HG03066 (cell line): Measurements from ENCODE around the gene ZNF474.

Experiments used
- ATAC-seq: cut with Tn5 transposase; IDR thresholded peaks from one replicate; pipeline ENCODE4 v1.9.1; 2021; ENCODE audit warnings: low read depth; ENCODE audit not compliant: unreplicated experiment

The ZNF474 gene

DNA sequence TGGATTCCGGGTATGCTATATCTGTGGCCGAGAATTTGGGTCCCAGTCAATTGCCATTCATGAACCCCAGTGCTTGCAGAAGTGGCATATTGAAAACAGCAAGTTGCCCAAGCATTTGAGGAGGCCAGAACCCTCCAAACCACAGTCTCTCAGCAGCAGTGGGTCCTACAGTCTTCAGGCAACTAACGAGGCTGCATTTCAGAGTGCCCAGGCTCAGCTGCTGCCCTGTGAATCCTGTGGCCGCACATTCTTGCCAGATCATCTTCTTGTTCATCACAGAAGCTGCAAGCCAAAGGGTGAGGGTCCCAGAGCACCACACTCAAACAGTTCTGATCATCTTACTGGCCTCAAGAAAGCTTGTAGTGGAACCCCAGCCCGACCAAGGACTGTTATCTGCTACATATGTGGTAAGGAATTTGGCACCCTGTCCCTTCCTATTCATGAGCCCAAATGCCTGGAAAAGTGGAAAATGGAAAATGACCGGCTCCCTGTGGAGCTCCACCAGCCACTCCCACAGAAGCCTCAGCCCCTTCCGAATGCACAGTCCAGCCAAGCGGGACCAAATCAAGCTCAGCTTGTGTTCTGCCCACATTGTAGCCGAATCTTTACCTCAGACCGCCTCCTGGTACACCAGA, 23.0 kb downstream of the ZNF474 start:
- no peak for ATAC-seq

DNA sequence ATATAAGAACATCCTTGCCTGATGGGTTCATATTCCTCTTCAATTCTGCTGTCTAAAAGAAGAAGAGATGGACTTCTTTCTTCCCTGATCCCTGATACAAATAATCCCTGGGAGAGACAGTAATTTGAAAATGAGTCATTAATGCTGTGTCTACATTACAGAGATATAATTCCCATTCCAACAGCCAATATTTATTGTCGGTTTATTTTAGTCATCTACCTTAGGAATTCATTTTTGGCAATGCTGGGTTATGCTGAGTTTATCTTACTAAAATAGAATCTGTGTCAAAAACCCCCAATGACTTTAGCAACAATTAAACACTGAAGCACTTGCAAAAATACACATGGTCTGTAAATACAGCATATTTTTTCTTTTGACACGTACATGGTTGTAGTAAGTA, 23.9 kb downstream of the ZNF474 start:
- no peak for ATAC-seq

DNA sequence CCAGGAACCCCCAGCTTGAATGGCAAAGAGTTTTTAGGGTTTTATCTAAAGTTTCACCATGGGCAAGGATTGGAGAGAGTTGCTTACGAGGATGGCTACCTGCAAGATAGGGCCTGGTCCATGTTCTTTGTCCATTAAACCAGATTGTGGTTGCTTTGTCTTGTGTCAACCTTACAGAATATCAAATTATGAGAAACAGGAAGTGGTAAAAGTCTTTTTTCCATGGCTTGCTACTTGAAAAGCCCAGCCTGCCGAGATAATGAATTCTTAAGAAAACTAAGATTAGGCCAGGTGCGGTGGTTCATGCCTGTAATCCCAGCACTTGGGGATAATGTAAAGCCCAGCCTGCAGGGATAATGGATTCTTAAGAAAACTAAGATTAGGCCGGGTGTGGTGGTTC, 24.4 kb downstream of the ZNF474 start:
- no peak for ATAC-seq

DNA sequence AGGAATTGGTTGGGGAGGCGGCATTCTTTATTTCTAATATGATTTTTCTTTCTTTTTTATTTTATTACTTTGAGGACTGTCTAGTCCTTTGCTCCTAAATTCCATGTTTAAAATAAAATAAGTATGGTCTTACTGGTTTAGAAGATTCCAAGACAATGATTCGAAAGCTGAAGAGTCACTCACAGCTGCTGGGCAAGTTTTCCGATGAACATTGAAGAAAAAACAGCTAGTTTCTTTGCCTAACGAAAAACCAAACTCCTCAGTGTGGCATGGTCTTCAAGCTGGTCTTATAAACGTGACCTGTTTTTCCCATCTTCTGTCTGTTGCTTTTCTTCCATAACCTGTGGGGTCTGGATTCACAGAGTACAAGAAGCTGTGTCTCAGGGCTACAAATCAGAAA, 25.1 kb downstream of the ZNF474 start:
- no peak for ATAC-seq

DNA sequence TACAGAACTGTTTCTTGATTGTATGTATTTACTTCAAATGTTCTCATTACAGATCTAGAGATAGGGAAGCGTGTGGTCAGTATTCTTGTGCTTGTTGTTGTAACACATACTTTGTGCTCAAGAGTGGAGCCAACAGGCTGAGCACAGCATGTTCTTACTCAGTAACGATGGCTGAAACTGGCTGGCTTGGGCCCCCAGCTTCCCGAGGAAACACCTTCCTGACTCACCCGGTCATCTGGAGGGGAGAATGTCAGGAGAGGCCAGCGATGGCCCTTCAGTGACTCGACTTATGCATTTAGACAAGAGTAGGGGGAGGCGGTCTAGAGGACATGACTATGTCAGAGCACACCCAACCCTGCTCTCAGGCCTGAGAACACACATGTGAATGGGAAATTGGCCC, 25.6 kb downstream of the ZNF474 start:
- ATAC-seq = no peak

DNA sequence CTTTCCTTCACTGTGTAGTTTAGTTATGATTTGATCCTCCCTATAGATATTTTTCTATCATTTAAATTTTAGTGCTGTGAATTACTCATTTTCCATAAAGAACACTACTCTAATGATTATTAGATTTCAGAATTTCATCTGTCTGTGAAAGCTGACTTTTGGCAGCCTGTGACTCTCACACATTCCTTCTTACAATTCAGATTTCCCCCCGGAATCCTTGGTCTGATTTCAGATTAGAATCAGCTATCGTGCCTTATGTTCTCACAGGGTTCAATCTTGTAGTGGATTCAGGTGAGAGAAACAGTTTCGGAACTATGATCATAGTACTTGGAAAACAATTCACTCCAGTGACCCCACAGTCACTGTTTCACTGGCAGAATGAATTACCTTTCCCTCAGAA, 26.2 kb downstream of the ZNF474 start:
- no peak for ATAC-seq

DNA sequence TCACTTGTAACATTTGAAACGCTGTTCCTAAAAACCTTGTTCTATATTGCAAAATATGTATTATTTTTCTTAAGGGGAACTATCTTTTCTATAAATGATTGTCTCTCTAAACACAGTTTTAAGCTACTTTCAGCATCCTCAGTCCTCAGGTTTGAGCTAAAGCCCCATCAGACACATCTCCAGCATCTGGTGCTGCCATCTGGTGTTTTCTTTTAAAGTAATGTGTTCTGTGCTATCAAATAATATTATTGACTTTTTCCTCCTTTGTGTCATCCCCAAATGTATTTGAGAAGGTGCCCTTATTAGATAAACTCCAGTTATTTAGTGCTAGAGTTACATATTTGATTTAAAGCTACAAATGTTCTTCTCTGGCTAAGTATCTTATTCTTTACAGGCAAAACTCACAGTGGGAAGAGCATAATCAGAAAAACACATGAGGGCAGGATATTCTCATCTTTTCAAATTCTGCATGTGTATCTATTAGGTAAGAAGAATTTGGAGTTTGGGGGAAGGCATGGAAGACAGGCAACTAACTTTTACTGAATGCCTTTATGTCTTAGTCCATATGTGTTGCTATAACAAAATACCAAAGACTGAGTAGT, 27.5 kb downstream of the ZNF474 start:
- no peak for ATAC-seq

DNA sequence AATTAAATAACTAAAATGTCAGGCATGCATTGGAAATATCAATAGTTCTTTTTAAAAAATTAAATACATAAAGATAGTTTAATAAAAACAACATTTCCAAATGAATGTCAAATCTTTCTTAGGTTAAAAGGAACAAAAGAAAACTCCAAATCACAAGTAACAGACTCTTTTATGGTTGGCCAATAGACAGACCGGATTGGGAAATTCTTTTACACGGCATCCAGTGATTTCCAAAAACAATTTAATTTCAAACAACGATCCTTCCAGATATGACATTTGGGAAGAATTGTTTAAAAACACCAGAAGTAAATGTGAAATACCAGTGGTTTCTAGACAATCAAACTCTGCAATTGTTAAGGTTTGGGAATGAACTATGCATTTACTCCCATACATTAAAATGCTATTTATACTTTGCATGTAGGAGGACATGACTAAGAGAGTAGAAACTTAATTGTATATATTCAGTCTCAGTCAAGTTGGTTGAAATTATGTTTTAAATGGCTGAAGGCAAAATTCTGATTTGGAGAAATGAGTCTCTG, 32.8 kb downstream of the ZNF474 start:
- no peak for ATAC-seq

DNA sequence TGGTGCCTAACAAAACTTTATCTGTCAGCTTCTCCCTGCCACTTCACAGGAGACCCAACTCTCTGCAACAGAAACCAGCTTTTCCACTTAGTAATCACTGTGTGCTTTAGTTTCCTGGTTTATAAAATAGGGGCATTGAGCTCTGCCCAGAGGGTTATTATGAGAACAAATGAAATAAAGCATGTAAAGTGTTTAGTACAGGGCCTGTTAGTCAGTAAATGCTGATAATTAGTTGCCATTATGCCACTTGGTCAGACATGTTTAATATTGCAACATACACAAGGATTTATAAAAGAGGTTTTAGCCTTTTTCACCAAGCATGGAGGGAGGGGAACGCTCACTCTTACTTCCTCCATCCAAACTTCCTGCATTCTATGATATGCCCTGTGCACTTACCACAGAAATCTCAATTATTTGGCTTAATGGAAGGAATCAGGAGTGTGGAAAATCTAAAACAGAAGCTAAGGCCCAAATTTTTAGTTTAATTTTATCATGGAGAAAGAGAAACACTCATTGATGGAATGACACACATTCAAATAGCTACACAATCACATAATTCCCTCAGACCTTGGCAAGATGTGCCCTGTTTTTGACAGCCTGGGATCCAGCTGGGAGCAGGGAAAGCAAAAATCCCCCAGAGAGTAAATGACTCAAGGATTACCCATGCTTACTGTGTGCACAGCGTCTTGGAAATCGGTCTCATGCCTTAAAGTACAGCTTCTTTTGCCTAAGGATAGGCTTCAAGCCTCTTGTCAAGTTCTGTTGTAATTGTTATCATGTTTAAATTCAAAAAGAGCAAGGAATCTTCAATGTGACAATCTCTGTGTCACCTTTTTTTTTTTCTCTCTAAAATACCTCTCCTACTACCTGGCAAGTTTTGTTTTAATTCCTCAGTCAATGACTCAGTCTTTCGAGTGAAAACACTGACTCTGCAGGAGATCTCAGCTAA, 34.0 kb downstream of the ZNF474 start:
- ATAC-seq = no peak

DNA sequence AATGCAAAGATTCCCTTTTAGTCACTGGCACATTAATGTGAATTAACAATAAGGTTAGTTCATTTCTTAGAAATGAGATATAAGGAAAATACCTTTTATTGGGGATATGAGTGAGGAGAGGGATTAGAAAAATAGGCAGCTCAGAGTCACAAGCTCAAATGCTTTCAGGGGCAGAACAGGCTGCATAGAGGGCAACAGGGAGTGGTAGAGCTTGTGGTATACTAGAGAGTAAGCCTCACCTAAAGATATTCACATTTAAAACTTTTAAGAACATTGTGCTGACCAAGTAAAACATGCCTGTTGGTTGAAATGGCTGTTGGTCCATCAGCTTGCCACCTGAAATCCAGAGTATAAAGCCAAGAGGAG, 34.7 kb downstream of the ZNF474 start:
- ATAC-seq = no peak

DNA sequence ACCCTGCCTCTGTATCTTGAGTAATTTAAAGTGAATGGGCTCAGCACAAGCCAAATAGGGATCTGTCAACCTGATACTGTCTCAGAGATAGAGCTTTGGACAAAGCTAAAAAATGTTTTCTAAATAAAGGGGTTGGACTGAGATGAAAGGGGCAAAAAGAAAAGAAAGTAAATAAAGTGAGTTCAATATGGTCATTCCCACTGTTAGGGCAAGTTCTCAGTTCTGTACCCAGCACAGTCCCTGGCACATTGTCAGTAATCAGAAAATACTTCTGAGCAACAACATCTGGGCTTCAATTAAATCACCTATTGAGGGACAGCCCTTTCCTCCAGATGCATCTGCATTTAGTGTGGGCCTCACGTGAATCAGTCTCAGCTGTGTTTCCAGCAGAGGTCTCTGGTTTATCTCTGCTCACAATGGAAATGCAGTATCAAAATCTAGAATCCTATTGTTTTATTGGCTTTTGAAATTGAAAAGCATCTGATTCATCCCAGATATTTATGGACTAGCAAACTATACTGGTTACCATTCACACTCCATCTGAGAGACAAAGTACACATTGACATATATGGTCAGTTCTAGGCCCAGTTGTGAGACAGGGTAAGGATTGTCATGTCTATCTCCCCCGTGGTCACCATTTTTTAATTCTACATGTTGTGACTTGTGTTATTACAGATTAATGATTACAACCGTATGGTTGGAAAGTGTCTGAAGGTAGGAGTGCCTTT, 35.6 kb downstream of the ZNF474 start:
- ATAC-seq = no peak

DNA sequence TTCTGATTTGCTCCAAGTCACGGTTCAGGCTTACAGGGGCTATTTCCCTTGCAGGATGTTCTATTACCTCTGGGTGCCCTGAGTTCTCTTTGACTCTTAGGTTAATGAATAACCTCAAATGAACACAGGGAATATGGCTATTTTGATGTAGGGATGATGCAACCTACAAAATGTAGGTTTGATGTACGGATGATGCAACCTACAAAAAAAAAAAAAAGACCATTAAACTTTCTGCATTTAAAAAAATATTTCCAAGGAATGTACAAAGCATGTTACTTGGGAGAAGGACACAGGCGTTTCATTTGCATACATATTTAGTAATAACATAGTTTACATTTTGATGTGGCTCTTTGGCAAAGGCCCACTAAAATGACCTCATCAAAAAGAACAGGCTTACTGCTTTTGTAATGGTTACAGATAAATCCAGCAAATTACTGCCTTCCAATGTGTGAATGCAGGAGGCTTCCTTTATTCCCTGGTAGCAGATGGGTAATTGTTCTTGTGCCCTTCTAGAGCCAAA, 36.3 kb downstream of the ZNF474 start:
- ATAC-seq = no peak

DNA sequence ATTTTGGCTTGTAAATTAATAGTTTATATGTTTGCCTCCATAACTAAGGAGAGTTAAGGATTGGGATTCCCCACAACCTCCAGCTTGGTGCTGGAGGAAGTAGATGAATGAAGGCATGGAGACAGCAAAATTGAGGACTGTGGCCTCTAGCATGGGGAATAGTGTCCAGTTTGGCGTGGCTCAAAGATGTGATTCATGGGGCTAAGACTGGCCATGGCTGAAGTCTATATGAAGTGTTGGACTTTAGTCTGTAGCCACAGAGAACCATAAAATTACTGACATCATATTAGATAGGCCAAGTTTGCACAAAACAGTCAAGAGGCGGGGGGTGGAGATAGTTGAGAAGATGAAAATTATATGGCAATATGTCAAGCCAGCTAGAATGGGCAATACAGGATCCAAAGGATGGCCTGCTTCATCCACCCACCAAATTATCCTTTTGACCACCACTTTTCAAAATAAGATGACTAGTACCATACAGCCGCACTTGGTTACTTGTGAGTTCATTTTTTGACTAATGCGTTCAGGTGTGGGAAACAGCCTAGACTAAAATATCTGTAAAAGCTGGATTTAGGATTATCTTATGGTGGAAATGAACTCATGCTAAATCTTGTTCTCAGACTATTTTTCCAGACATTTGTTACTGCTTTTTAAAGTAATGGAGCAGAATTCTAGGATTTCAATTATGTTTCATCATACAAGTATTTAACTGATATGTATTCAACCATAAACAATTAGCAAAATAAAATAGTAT, 40.2 kb downstream of the ZNF474 start:
- ATAC-seq = no peak

DNA sequence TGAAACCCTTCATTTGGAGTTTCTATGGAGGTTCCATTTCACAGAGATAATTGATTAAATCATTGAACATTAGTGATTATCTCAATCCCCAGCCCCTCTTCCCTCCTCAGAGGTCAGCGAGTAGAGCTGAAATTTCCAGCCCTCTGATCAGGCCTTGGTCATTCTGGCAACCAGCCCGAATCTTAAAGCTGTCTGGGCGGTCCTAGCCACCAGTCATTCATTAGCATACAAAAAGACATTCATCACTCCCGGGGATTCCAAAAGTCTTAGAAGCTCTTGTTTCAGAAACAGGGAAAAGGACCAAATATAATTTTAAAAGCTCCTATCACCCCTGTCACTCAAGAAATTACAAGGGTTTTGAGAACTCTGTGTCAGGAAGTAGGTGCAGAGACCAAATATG, 41.3 kb downstream of the ZNF474 start:
- no peak for ATAC-seq

DNA sequence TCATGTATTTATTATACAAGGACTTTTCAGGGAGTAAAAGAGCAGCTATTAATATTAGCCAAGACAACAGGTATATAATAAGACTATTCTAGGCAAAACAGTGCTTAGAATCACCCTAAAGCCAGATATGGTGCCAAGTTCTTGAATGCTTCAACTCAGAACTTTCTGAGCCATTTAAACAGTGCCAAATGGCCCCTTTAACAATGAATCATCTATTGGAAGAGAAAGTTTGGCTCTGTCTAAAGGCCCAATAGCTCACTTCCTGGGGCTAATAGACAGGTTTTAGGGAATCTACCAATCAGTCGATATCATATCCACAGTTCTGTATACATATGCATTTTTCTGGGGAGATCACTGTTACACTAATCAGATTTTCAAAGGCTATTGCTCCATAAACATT, 42.9 kb downstream of the ZNF474 start:
- no peak for ATAC-seq

DNA sequence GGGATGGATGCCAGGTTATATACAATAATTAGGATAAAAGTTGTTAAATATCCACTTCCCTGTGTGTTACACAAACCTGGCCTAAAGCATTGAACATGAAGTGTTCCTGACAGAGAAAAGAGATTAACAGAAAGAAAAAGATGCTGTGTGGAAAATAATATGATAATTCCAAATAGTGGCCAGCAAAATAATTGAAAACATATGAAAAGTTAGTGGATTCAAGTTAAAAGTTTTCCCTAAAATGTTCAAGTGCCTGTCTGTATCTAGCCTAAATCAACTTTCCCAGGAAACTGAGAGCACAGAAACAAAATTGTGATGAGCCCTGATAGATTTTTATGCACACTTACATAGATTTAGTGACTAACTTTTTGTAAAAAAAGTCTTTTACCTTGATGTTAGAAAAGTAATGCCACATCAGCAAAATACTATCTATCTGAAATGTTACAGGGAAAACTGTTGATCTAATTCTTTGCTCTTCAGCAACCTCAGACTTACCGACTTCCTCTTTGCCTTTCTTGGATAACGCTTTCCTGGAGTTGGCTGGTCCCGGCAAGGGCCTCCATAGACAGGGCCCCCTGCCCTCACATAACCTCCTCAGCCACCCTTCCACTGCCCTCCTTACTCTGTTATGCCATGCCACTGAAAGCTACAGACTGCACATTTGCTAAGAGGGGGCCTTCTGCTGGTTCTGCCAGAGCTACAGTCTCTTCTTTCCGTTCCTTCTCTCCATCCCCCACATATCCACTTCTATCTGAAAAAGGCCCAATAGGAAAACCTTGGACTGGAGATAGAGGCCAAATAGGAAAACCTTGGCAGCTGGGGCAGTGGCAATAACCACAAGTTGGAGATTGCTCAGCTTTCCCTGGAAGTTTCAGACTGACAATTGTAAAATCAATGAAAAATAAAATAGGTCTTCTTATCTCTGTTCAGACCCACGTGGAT, 44.4 kb downstream of the ZNF474 start:
- ATAC-seq = no peak

DNA sequence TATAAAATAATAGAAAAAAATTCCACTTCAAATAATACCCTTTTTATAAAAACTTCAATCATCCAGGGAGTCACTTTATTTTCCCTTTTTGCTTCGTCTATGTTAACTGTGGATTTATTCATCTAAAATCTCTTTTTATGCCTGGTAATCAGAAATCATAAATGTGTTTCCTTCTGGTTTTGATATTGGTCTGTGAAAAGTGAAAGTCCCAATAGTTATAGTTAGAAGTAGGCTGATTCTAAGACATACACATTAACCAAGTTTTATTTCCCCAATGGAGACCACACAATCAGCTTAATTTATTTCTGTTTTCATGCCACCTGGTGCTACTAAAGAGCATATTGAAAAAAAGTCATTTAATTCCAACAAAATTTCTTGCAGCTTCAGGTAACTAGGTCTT, 45.7 kb downstream of the ZNF474 start:
- ATAC-seq = no peak

DNA sequence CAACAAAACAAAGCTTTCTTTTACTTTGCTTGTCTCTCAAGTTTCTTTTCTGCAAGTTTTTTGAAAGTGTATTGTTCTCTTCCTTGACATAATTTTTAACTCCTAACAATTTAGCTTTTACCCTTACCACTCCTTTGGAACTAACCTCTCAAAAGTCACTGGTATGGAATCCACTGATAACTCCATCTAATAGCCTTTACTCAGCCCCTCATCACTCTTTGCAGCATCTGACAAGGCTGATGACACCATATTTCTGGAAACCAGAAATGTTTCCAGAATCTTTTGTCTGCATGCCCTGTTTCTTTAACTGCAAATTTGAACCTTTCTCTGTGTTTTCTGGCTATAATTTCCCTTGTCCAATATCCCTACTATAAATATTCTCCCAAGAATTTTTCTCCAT, 46.5 kb downstream of the ZNF474 start:
- no peak for ATAC-seq

DNA sequence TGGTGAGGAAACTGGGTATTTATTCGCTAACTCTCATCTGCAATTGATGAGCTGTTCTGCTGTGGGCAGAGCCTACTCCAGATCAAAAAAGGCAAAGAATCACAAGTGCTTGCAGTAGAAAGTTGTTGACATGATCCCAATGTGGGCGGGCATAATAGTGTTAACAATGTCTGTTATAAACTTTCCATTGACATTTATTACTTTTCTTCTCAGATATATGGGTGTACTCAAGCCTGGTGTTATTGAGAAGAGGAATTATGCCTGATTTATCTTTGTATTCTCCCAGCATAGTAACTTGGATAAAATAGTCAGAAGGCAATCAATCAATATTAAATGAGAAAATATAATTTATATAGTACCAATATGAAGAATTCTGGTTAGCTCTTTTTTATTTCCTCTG, 47.8 kb downstream of the ZNF474 start:
- no peak for ATAC-seq
